Muscle of leg (tissue), 11 donors: ENCODE data around the gene DSTN. TPM values are rescaled to one million over a fixed set of nuclear protein-coding genes. Genes with fewer than 3 reads are reported as not detected.

Source experiments
- DNase-seq: peaks from one replicate; pipeline ENCODE4 v3.0.0; 2013
- H3K27ac ChIP-seq: one replicate; pipeline ENCODE4 v1.5.1; 2013; ENCODE audit warnings: mild to moderate bottlenecking, low read length, control low read depth
- H3K27me3 ChIP-seq: one replicate; pipeline ENCODE4 v1.6.1; 2013; ENCODE audit warnings: low read length; ENCODE audit not compliant: control insufficient read depth, insufficient read depth
- H3K36me3 ChIP-seq: one replicate; pipeline ENCODE4 v1.6.1; 2013; ENCODE audit warnings: low read length; ENCODE audit not compliant: control insufficient read depth, insufficient read depth
- H3K4me1 ChIP-seq: one replicate; pipeline ENCODE4 v1.6.1; 2013; ENCODE audit warnings: low read length; ENCODE audit not compliant: control insufficient read depth, insufficient read depth
- H3K4me3 ChIP-seq: one replicate; pipeline ENCODE4 v1.5.1; 2013; ENCODE audit warnings: low read length, control low read depth
- H3K9me3 ChIP-seq: replicated peaks from 2 replicates; pipeline ENCODE4 v1.6.1; 2013; ENCODE audit warnings: low read depth, low read length; ENCODE audit not compliant: control insufficient read depth
- WGBS: methylation state at CpG from one replicate; pipeline ENCODE4 v1.1.5; 2013; ENCODE audit warnings: missing lambda C conversion rate; ENCODE audit not compliant: insufficient coverage; 5-methylcytosine and 5-hydroxymethylcytosine counted together
- polyA plus RNA-seq, 8 donors: library from polyadenylated mRNA; unstranded; fragments of 120-200 nt; gene quantifications; one replicate each; pipeline versions ENCODE4 v1.2.1 to v1.2.3, GENCODE V29; 2013; ENCODE audit warnings: inconsistent platforms in 1 of 8, low replicate concordance in 1 of 8; ENCODE audit not compliant: insufficient read length in 8 of 8, insufficient read depth in 1 of 8
- total RNA-seq: library from RNA; stranded (reverse); fragments of 120-200 nt; gene quantifications from one replicate; pipeline ENCODE4 v1.2.4, GENCODE V29; 2013

DSTN gene
- total and polyA plus RNA-seq, 9 donors, result 145 to 256 (median 243) TPM

GRCh38 chr20:17542993-17543412 is 26.9 kb upstream of the DSTN start:
- Histone ChIP-seq H3K9me3 (no peaks in the 10 kb centered on the region), H3K4me3 (no peak overlapping the region), H3K27me3 (no peaks in the 10 kb centered on the region), H3K36me3 (no peaks in the 10 kb centered on the region), H3K27ac (peak overlapping the region; percentile 84), H3K4me1 (peaks cover 6% of the 10 kb centered on the region)
- 0% methylated on average over 1 of the region's 4 CpGs for WGBS
- peak; percentile 91 for DNase-seq

- 30% methylated on average over 2 of the region's 5 CpGs for WGBS
- peaks cover 6% of the 10 kb centered on the region for H3K4me1 ChIP-seq
- DNase-seq, result peak; percentile 83
- H3K36me3 ChIP-seq, result no peaks in the 10 kb centered on the region
- peak overlapping the region; percentile 84 for H3K27ac ChIP-seq
- no peaks in the 10 kb centered on the region for H3K9me3 ChIP-seq
- no peaks in the 10 kb centered on the region for H3K27me3 ChIP-seq
- no peak overlapping the region for H3K4me3 ChIP-seq
These were observed 26.2 kb upstream of the DSTN start for GRCh38 chr20:17543531-17544131.

- 50% methylated on average over 2 of the region's 4 CpGs for WGBS
- H3K9me3 ChIP-seq, result no peaks in the 10 kb centered on the region
- H3K36me3 ChIP-seq, result no peaks in the 10 kb centered on the region
- peaks cover 6% of the 10 kb centered on the region for H3K4me1 ChIP-seq
- no peak overlapping the region for H3K27ac ChIP-seq
- no peaks in the 10 kb centered on the region for H3K27me3 ChIP-seq
- no peak overlapping the region for H3K4me3 ChIP-seq
- DNase-seq, result no peak
These were observed 24.7 kb upstream of the DSTN start for GRCh38 chr20:17545127-17545526.

GRCh38 chr20:17549131-17549530 is 20.7 kb upstream of the DSTN start:
- 42% methylated on average over 2 of the region's 4 CpGs for WGBS
- H3K9me3 ChIP-seq, result no peaks in the 10 kb centered on the region
- H3K27me3 ChIP-seq, result no peaks in the 10 kb centered on the region
- no peak overlapping the region for H3K4me3 ChIP-seq
- H3K36me3 ChIP-seq, result no peaks in the 10 kb centered on the region
- H3K27ac ChIP-seq, result no peak overlapping the region
- H3K4me1 ChIP-seq, result peaks cover 1% of the 10 kb centered on the region
- no peak for DNase-seq

GRCh38 chr20:17555106-17555505 is 14.8 kb upstream of the DSTN start:
- no peak for DNase-seq
- H3K36me3 ChIP-seq, result no peaks in the 10 kb centered on the region
- no peaks in the 10 kb centered on the region for H3K27me3 ChIP-seq
- no peak overlapping the region for H3K27ac ChIP-seq
- H3K4me1 ChIP-seq, result peaks cover 13% of the 10 kb centered on the region
- no peak overlapping the region for H3K4me3 ChIP-seq
- WGBS, result 89% methylated on average over 1 of the region's 3 CpGs
- H3K9me3 ChIP-seq, result no peaks in the 10 kb centered on the region

- WGBS, result 38% methylated on average over 8 of the region's 11 CpGs
- Histone ChIP-seq H3K27me3 (no peaks in the 10 kb centered on the region), H3K9me3 (no peaks in the 10 kb centered on the region), H3K36me3 (no peaks in the 10 kb centered on the region), H3K27ac (peak overlapping the region; percentile 97), H3K4me1 (peaks cover 13% of the 10 kb centered on the region), H3K4me3 (no peak overlapping the region)
- peak; percentile 82 for DNase-seq
These were observed 12.8 kb upstream of the DSTN start for GRCh38 chr20:17556837-17557674.

GRCh38 chr20:17557675-17558006 is 12.2 kb upstream of the DSTN start:
- DNase-seq, result peak; percentile 63
- H3K4me1 ChIP-seq, result peaks cover 13% of the 10 kb centered on the region
- H3K9me3 ChIP-seq, result no peaks in the 10 kb centered on the region
- no peaks in the 10 kb centered on the region for H3K27me3 ChIP-seq
- H3K4me3 ChIP-seq, result no peak overlapping the region
- H3K36me3 ChIP-seq, result no peaks in the 10 kb centered on the region
- H3K27ac ChIP-seq, result peak overlapping the region; percentile 97
- no CpG with 5 or more reads among the region's 3 CpGs for WGBS

- peak; percentile 97 for DNase-seq
These were observed 11.5 kb upstream of the DSTN start for GRCh38 chr20:17558154-17558940.

GRCh38 chr20:17558941-17559304 is 11.0 kb upstream of the DSTN start:
- Histone ChIP-seq H3K27me3 (no peaks in the 10 kb centered on the region), H3K4me3 (no peak overlapping the region), H3K9me3 (no peaks in the 10 kb centered on the region), H3K27ac (peak overlapping the region; percentile 97), H3K4me1 (peaks cover 16% of the 10 kb centered on the region), H3K36me3 (no peaks in the 10 kb centered on the region)
- DNase-seq, result no peak
- whole genome bisulfite sequencing, result no CpG with 5 or more reads among the region's 1 CpG

More at GRCh38 chr20:17558154-17558940, 11.5 kb upstream of the DSTN start:
- peaks cover 16% of the 10 kb centered on the region for H3K4me1 ChIP-seq
- WGBS, result 25% methylated on average over 3 of the region's 7 CpGs
- H3K9me3 ChIP-seq, result no peaks in the 10 kb centered on the region
- no peaks in the 10 kb centered on the region for H3K27me3 ChIP-seq
- peak overlapping the region; percentile 97 for H3K27ac ChIP-seq
- H3K36me3 ChIP-seq, result no peaks in the 10 kb centered on the region
- H3K4me3 ChIP-seq, result no peak overlapping the region

- H3K36me3 ChIP-seq, result no peaks in the 10 kb centered on the region
- H3K4me3 ChIP-seq, result no peak overlapping the region
- no peaks in the 10 kb centered on the region for H3K27me3 ChIP-seq
- no peaks in the 10 kb centered on the region for H3K9me3 ChIP-seq
- H3K4me1 ChIP-seq, result peaks cover 16% of the 10 kb centered on the region
- 94% methylated on average over 6 of the region's 6 CpGs for WGBS
- DNase-seq, result no peak
- peak overlapping the region; percentile 97 for H3K27ac ChIP-seq
These were observed 10.5 kb upstream of the DSTN start for GRCh38 chr20:17559338-17559737.
